K562 (cell line): ENCODE results near the gene SLC22A6. TPM values are rescaled to one million over a fixed set of nuclear protein-coding genes. Genes with fewer than 3 reads are reported as not detected.

ENCODE experiments used
- FOXJ2 ChIP-seq: fragments of 200-800 bp; sonication (Bioruptor generic); IDR thresholded peaks from 2 replicates; pipeline ENCODE4 v1.6.1; 2016; ENCODE audit warnings: missing genetic modification characterization, missing compliant biosample characterization
- MTA2 ChIP-seq: fragments of 450-650 bp; IDR thresholded peaks from 2 replicates; pipeline ENCODE4 v1.6.1; 2016; ENCODE audit warnings: low read depth
- PHB ChIP-seq: fragments of 250-450 bp; sonication (Bioruptor Pico); IDR thresholded peaks from 2 replicates; pipeline ENCODE4 v1.5.0; 2021
- POLR2AphosphoS5 ChIP-seq: IDR thresholded peaks from 2 replicates; pipeline ENCODE4 v1.6.1; 2011; ENCODE audit warnings: mild to moderate bottlenecking, low read depth, low read length, moderate library complexity; ENCODE audit not compliant: control insufficient read depth, insufficient read depth
- TEAD4 ChIP-seq, 2 experiments: sonication (generic) in 1 of 2; formaldehyde crosslinking in 1 of 2; IDR thresholded peaks; 2 replicates each; pipeline versions ENCODE4 v1.6.1 to v1.8.0; 2012 to 2022; ENCODE audit warnings: borderline replicate concordance in 1 of 2, inconsistent platforms in 1 of 2, low read length in 1 of 2, mild to moderate bottlenecking in 1 of 2, missing genetic modification reagents in 1 of 2
- ZNF253 ChIP-seq: fragments of 250-450 bp; sonication (Bioruptor Pico); conservative IDR thresholded peaks from 2 replicates; pipeline ENCODE4 v1.6.1; 2021; ENCODE audit warnings: mild to moderate bottlenecking
- ZNF384 ChIP-seq: IDR thresholded peaks from 2 replicates; pipeline ENCODE4 v1.6.1; 2012; ENCODE audit warnings: low read depth, low read length, improper control_type of control experiment
- polyA plus RNA-seq, 8 experiments: library from polyadenylated mRNA; depleted of rRNA in 4 of 8; stranded (reverse) in 5 of 8; unstranded in 3 of 8; fragments of >200 nt; fragmentation: Nextera tagmentation in 2 of 8; fragmentation: Illumina TruSeq in 1 of 8; extraction: Ambion mirVana in 2 of 8; extraction: Trizol in 1 of 8; gene quantifications; 2 replicates each; pipeline versions ENCODE4 v1.2.1 to v1.2.3, GENCODE V29; 2011 to 2014; ENCODE audit warnings: inconsistent platforms in 1 of 8, missing spikeins in 1 of 8
- total RNA-seq, 7 experiments: library from RNA; depleted of rRNA in 6 of 7; stranded (reverse); fragments of >200 nt in 6 of 7; fragmentation: Illumina TruSeq in 2 of 7; extraction: Trizol in 2 of 7; gene quantifications; 2 replicates each; pipeline versions ENCODE4 v1.2.1 to v1.2.3, GENCODE V29; 2011 to 2021; ENCODE audit warnings: low replicate concordance in 1 of 7
- TF ChIP-seq, protein P1 (sequence below): sonication (generic); formaldehyde crosslinking; IDR thresholded peaks from 2 replicates; pipeline ENCODE4 v1.8.1; 2023; ENCODE audit warnings: mild to moderate bottlenecking, missing genetic modification reagents, moderate library complexity
- TF ChIP-seq, protein P2 (sequence below): fragments of 250-450 bp; sonication (Bioruptor Pico); IDR thresholded peaks from 2 replicates; pipeline ENCODE4 v1.4.0; 2020; ENCODE audit warnings: mild to moderate bottlenecking, moderate library complexity
- TF ChIP-seq, protein P3 (sequence below): sonication (generic); formaldehyde crosslinking; IDR thresholded peaks from 2 replicates; pipeline ENCODE4 v1.8.0; 2022; ENCODE audit warnings: mild to moderate bottlenecking, missing genetic modification reagents
- TF ChIP-seq, protein P4 (sequence below): fragments of 450-650 bp; IDR thresholded peaks from 2 replicates; pipeline ENCODE4 v1.6.1; 2016; ENCODE audit warnings: low read depth
- TF ChIP-seq, protein P5 (sequence below), 3 experiments: IDR thresholded peaks in 2 of 3; conservative IDR thresholded peaks in 1 of 3; 2 replicates each; pipeline ENCODE4 v1.5.1; 2011 to 2012; ENCODE audit warnings: low read length in 3 of 3, mild to moderate bottlenecking in 3 of 3, control low read depth in 2 of 3, improper control_type of control experiment in 1 of 3, inconsistent platforms in 1 of 3, low read depth in 1 of 3, mixed read lengths in 1 of 3, moderate library complexity in 1 of 3; ENCODE audit not compliant: insufficient read depth in 2 of 3

SLC22A6 gene
- total and polyA plus RNA-seq, 9 of the 15 experiments (the other 6 are each of a cell fraction or from before 2014, with no cell fraction given), result not detected

DNA sequence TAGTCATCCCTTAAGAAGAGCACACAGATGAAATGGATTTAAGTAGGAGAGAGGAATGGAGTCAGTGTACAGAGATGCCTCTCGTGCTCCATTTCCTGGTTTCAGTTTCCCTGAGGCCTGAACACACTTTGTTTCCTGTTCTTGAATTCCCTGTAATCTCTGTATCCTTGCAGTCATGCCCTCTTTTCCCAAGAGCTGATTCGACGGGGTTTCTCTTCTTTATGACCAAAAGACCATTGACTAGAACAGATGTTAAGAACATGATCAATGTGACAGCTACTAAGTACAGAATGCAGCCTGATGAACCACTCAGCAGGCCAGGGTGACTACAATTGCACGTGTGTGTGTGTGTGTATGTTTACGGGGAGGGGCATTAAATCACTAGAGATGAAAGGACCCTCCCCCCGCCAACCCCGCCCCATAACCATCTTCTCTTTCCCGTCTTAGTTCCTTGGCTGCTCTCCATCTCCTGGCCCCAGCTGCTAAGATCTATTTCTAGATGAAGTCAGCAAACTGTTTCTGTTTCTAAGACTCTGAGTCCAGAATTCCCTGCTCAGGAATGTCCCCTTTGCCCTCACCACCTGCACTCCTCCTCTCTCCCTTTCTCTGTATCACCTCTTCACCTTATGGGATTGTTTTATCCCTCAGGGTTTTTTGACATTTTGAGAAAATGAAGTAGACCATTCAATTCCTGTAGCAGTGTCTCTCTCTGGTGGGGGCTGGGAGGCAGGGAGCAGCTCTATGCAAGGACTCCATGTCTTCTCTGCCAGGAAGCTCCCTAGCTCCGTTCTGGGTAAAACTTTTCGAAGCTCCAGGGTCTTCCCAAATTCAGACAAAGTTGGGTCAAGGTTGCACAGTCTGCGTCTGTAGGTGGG, 26.0 kb downstream of the SLC22A6 start (continued):
- TF ChIP-seq, protein P1, sequence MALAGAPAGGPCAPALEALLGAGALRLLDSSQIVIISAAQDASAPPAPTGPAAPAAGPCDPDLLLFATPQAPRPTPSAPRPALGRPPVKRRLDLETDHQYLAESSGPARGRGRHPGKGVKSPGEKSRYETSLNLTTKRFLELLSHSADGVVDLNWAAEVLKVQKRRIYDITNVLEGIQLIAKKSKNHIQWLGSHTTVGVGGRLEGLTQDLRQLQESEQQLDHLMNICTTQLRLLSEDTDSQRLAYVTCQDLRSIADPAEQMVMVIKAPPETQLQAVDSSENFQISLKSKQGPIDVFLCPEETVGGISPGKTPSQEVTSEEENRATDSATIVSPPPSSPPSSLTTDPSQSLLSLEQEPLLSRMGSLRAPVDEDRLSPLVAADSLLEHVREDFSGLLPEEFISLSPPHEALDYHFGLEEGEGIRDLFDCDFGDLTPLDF, result no peak
- TF ChIP-seq ZNF253, result no peak
- TF ChIP-seq ZNF384, result no peak
- TF ChIP-seq, protein P2, sequence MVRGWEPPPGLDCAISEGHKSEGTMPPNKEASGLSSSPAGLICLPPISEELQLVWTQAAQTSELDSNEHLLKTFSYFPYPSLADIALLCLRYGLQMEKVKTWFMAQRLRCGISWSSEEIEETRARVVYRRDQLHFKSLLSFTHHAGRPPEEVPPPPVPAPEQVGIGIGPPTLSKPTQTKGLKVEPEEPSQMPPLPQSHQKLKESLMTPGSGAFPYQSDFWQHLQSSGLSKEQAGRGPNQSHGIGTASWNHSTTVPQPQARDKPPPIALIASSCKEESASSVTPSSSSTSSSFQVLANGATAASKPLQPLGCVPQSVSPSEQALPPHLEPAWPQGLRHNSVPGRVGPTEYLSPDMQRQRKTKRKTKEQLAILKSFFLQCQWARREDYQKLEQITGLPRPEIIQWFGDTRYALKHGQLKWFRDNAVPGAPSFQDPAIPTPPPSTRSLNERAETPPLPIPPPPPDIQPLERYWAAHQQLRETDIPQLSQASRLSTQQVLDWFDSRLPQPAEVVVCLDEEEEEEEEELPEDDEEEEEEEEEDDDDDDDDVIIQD (CRISPR knock-in tag), result no peak
- TF ChIP-seq, protein P3, sequence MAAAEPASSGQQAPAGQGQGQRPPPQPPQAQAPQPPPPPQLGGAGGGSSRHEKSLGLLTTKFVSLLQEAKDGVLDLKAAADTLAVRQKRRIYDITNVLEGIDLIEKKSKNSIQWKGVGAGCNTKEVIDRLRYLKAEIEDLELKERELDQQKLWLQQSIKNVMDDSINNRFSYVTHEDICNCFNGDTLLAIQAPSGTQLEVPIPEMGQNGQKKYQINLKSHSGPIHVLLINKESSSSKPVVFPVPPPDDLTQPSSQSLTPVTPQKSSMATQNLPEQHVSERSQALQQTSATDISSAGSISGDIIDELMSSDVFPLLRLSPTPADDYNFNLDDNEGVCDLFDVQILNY (CRISPR knock-in tag), result no peak
- no peak for TF ChIP-seq TEAD4 (IDR thresholded peaks at IDR 0.05; ENCODE audit: low read length)
- no peak for TF ChIP-seq TEAD4 (CRISPR knock-in tag; IDR thresholded peaks at IDR 0.05; ENCODE audit: borderline replicate concordance)
- TF ChIP-seq, protein P4, sequence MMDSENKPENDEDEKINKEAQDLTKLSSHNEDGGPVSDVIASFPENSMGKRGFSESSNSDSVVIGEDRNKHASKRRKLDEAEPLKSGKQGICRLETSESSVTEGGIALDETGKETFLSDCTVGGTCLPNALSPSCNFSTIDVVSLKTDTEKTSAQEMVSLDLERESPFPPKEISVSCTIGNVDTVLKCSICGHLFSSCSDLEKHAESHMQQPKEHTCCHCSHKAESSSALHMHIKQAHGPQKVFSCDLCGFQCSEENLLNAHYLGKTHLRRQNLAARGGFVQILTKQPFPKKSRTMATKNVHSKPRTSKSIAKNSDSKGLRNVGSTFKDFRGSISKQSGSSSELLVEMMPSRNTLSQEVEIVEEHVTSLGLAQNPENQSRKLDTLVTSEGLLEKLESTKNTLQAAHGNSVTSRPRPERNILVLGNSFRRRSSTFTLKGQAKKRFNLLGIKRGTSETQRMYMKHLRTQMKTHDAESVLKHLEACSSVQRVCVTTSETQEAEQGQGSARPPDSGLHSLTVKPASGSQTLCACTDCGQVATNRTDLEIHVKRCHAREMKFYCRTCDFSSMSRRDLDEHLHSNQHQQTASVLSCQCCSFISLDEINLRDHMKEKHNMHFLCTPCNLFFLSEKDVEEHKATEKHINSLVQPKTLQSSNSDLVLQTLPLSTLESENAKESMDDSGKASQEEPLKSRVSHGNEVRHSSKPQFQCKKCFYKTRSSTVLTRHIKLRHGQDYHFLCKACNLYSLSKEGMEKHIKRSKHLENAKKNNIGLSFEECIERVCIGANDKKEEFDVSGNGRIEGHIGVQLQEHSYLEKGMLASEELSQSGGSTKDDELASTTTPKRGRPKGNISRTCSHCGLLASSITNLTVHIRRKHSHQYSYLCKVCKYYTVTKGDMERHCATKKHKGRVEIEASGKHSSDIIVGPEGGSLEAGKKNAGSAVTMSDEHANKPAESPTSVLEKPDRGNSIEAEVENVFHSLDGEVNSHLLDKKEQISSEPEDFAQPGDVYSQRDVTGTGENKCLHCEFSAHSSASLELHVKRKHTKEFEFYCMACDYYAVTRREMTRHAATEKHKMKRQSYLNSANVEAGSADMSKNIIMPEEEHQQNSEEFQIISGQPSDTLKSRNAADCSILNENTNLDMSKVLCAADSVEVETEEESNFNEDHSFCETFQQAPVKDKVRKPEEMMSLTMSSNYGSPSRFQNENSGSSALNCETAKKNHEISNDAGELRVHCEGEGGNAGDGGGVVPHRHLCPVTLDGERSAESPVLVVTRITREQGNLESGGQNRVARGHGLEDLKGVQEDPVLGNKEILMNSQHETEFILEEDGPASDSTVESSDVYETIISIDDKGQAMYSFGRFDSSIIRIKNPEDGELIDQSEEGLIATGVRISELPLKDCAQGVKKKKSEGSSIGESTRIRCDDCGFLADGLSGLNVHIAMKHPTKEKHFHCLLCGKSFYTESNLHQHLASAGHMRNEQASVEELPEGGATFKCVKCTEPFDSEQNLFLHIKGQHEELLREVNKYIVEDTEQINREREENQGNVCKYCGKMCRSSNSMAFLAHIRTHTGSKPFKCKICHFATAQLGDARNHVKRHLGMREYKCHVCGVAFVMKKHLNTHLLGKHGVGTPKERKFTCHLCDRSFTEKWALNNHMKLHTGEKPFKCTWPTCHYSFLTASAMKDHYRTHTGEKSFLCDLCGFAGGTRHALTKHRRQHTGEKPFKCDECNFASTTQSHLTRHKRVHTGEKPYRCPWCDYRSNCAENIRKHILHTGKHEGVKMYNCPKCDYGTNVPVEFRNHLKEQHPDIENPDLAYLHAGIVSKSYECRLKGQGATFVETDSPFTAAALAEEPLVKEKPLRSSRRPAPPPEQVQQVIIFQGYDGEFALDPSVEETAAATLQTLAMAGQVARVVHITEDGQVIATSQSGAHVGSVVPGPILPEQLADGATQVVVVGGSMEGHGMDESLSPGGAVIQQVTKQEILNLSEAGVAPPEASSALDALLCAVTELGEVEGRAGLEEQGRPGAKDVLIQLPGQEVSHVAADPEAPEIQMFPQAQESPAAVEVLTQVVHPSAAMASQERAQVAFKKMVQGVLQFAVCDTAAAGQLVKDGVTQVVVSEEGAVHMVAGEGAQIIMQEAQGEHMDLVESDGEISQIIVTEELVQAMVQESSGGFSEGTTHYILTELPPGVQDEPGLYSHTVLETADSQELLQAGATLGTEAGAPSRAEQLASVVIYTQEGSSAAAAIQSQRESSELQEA, result no peak
- no peak for TF ChIP-seq POLR2AphosphoS5
- TF ChIP-seq, protein P5, sequence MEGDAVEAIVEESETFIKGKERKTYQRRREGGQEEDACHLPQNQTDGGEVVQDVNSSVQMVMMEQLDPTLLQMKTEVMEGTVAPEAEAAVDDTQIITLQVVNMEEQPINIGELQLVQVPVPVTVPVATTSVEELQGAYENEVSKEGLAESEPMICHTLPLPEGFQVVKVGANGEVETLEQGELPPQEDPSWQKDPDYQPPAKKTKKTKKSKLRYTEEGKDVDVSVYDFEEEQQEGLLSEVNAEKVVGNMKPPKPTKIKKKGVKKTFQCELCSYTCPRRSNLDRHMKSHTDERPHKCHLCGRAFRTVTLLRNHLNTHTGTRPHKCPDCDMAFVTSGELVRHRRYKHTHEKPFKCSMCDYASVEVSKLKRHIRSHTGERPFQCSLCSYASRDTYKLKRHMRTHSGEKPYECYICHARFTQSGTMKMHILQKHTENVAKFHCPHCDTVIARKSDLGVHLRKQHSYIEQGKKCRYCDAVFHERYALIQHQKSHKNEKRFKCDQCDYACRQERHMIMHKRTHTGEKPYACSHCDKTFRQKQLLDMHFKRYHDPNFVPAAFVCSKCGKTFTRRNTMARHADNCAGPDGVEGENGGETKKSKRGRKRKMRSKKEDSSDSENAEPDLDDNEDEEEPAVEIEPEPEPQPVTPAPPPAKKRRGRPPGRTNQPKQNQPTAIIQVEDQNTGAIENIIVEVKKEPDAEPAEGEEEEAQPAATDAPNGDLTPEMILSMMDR (IDR thresholded peaks at IDR 0.05 in 2 of 3, conservative IDR thresholded peaks at IDR 0.05 in 1 of 3; ENCODE audit: insufficient read depth in 2 of 3, low read depth in 1 of 3, low read length in 3 of 3), result no peak
- TF ChIP-seq FOXJ2, result 0 out of 2 replicates have a peak, but pooled peaks have one; percentile 32
- TF ChIP-seq PHB, result no peak
- no peak for TF ChIP-seq MTA2
